GM12864 (cell line): ENCODE measurements around the gene SEZ6L.

ENCODE experiments used
- DNase-seq: peaks from one replicate; pipeline ENCODE4 v3.0.0-alpha.2; 2011; ENCODE audit warnings: low read depth
- H3K4me3 ChIP-seq: 2 replicates; pipeline ENCODE4 v1.5.1; 2011; ENCODE audit warnings: mild to moderate bottlenecking, low read depth, low read length, control low read depth
- TF ChIP-seq, protein P1 (sequence below): IDR thresholded peaks from 2 replicates; pipeline ENCODE4 v1.5.1; 2011; ENCODE audit warnings: low read depth, mild to moderate bottlenecking, moderate library complexity, low read length, control low read depth, inconsistent platforms; ENCODE audit errors: missing control alignments

The SEZ6L gene

DNA sequence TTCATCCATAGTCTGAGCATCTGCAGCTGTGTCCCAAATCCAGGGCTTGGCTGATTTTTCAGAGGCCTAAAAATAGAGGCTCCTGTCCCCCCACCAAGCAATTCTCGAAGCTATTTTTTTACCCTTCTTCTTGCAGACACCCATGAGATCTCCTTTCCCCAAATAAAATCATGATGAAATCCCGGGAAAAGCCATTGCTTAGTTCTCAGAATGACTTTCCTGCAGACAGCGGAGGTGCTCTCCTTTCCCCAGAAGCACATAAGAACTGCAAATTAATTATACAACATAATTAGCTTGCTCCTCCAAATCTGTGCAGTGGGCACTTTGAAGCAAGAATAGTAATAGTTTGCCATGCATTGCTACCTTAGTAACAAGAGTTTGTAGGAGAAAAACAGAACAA lies 176.2 kb downstream of the SEZ6L start:
- H3K4me3 ChIP-seq, result no peak overlapping the region
- TF ChIP-seq, protein P1, sequence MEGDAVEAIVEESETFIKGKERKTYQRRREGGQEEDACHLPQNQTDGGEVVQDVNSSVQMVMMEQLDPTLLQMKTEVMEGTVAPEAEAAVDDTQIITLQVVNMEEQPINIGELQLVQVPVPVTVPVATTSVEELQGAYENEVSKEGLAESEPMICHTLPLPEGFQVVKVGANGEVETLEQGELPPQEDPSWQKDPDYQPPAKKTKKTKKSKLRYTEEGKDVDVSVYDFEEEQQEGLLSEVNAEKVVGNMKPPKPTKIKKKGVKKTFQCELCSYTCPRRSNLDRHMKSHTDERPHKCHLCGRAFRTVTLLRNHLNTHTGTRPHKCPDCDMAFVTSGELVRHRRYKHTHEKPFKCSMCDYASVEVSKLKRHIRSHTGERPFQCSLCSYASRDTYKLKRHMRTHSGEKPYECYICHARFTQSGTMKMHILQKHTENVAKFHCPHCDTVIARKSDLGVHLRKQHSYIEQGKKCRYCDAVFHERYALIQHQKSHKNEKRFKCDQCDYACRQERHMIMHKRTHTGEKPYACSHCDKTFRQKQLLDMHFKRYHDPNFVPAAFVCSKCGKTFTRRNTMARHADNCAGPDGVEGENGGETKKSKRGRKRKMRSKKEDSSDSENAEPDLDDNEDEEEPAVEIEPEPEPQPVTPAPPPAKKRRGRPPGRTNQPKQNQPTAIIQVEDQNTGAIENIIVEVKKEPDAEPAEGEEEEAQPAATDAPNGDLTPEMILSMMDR, result no peak
- no peak for DNase-seq

DNA sequence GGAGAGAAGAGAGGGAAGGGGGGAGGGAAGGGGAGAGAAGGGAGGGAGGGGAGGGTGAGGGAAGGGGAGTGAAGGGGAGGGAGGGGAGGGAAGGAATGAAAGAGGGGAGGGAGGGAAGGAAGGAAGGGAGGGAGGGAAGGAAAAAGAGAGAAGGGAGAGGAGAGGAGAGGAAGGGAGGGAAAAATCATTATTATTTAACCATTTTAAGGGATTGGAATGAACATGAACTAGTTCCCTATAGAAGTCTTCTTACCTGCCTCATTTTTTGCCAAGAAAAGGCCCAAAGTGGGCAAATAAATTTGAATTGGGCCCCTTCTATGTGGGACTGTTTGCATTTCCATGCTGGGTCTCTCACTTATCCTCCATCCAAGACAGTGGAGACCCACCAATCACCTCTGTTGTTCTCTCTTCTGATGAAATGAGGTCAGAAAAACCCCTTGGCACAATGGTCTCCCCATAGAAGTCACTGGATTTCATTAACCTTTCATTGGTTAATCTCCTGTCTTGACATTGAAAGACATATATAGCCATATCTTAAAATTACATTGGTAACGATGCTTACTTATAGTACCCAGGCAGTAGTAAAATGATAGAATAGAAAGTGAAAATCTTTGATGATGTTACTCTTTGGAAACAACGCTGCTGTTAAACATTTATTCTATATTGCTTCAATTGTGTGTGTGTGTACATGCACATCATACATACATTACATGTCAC lies 179.7 kb downstream of the SEZ6L start:
- TF ChIP-seq, protein P1, result no peak
- DNase-seq, result no peak
- no peak overlapping the region for H3K4me3 ChIP-seq

DNA sequence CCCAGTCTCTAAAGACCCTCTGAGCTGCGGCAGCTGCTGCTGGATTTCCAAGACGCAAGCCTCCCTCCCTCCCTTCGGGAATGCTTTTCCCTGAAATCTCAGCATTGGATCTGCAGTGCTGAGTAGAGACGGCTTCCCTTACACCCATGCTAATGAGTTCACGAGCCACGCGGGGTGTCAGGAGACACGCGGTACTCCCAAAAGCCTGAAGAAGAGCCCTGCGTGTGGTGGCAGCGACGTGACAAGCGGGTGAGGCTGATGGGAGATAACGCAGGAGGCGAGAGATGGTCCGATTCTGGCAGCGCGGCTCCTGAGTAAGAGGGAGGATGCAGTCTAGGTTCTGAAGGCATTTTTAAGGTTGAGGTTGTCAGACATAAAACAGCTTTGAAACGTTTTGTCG lies 185.4 kb downstream of the SEZ6L start:
- TF ChIP-seq, protein P1, result no peak
- H3K4me3 ChIP-seq, result no peak overlapping the region
- no peak for DNase-seq

DNA sequence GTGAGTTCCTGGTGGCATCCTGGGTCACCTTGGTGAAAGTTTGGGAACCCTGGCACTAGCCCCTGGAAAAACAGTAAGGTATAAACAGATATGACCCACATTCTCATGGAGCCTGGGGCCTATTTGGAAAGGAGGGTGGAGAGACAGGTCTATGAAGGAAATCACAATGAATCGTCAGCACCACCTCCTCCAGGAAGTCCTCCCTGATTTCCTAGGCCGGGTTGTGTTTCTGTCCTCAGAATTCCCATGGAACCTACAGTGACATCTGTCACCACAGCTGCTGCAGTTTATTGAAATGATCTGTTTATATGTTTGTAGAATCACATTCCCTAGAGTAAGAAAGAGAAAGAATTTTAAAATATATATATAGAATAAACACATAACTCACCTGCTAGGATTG lies 188.0 kb downstream of the SEZ6L start:
- no peak for DNase-seq
- no peak overlapping the region for H3K4me3 ChIP-seq
- TF ChIP-seq, protein P1, result no peak

DNA sequence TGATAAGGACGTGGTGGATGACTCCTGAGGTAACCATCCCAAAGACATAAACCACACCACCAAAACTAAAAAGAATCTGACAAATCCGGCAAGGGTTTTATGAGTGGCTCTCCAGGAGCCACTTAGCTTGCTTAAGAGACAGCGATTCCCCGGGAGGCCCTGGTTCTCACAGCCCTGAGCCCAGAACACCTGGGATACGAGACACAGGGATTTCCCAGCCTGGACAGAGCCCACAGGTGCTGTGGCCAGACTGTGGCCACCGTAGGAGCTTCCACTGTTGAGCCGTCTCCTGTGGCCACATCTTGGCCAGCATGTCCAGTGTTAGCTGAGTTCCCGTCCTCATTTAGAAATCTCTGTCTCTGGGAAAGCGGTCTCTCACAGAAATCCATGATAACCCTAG lies 188.6 kb downstream of the SEZ6L start:
- no peak overlapping the region for H3K4me3 ChIP-seq
- TF ChIP-seq, protein P1, result no peak
- no peak for DNase-seq

DNA sequence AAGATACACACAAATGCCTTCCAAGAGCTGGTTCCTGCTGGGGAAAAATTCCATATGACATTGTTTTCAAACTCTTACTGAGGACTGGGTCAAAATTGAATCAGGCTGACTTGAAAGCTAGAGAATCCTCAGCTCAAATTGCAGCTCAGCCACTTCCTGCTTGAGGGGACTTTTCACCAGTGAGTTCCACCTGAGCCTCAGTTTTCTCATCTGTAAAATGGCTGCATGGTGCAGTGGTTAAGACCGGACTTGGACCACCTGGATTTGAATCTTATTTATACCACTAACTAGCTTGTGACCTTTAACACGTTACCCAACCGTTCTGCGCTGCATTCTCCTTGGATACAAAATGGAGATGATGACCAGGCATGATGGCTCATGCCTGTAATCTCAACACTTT lies 189.9 kb downstream of the SEZ6L start:
- TF ChIP-seq, protein P1, result no peak
- H3K4me3 ChIP-seq, result no peak overlapping the region
- no peak for DNase-seq
